ENCODE data around the gene TPCN1. TPM values are rescaled to one million over a fixed set of nuclear protein-coding genes. Genes with fewer than 3 reads are reported as not detected.
A peak's percentile ranks its signal among the peaks of the same experiment; 100 is the strongest.

TPCN1 gene
- total and polyA plus RNA-seq, 4 donors = 20.8 to 61.7 (median 30.7) TPM

DNA sequence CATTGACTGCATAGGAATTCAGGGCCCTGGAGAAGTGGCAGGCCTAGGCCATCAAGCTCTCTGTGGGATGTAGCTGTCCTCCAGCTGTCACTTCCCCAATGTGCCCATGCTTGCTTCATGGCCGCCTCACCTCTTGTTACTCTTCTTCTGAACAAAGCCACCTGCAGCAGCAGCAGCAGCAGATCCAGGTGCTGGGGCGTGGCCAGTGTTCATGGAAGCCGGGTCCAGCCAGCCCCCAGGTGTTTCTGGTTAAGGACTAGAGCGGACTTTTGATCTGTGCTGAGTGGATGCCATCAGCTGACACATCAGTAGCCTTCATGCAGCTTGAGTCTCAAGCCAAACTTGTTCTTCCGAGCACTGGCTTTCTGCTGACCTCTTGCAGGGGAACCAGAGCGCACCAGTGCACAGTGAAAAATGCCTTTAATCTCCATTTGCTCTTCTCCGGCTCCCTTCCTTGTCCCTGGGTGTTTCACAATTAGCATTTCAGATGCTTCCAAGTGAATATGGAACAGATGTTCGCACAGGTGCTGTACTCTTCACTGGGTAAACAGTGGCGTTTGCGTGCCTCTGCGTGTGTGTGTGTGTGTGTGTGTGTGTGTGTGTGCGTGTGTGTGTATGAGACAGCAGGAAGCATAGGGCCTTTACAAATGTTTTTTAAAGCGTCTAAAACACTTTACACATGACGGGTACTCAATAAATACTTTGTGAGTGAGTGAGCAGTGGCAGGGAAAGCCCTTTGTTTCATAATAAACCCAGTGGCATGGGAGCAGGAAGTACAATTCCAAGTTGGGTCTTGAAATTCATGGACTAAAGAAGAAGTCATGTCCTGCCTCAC lies 20.1 kb downstream of the TPCN1 start:
- Histone ChIP-seq H3K9me3 (ENCODE audit: control insufficient read depth in 4 of 4, insufficient read depth in 3 of 4, low read length in 3 of 4) (peaks cover 0 to 1% (median 0%) of the 10 kb centered on the region in 4 donors), H3K27me3 (ENCODE audit: control insufficient read depth in 3 of 3, insufficient read depth in 3 of 3, low read length in 2 of 3) (no peaks in the 10 kb centered on the region), H3K9ac (ENCODE audit: insufficient read depth in 1 of 2, low read length in 2 of 2) (peak overlapping the region in 1 of 2 donors; percentile 40), H3K36me3 (ENCODE audit: control insufficient read depth in 4 of 4, insufficient read depth in 4 of 4, low read length in 4 of 4) (peaks cover 0 to 8% (median 2%) of the 10 kb centered on the region in 4 donors), H3K4me1 (ENCODE audit: control insufficient read depth in 5 of 5, insufficient read depth in 5 of 5, low read length in 5 of 5) (peaks cover 17 to 64% (median 33%) of the 10 kb centered on the region in 5 donors), H3K4me3 (no peak overlapping the region), H3K27ac (ENCODE audit: low read depth in 1 of 2, low read length in 1 of 2) (peak overlapping the region; percentile 62 to 85)
- 55 to 56% methylated on average over 14 of the region's 14 CpGs for WGBS, 2 donors
- TF ChIP-seq, protein P1, sequence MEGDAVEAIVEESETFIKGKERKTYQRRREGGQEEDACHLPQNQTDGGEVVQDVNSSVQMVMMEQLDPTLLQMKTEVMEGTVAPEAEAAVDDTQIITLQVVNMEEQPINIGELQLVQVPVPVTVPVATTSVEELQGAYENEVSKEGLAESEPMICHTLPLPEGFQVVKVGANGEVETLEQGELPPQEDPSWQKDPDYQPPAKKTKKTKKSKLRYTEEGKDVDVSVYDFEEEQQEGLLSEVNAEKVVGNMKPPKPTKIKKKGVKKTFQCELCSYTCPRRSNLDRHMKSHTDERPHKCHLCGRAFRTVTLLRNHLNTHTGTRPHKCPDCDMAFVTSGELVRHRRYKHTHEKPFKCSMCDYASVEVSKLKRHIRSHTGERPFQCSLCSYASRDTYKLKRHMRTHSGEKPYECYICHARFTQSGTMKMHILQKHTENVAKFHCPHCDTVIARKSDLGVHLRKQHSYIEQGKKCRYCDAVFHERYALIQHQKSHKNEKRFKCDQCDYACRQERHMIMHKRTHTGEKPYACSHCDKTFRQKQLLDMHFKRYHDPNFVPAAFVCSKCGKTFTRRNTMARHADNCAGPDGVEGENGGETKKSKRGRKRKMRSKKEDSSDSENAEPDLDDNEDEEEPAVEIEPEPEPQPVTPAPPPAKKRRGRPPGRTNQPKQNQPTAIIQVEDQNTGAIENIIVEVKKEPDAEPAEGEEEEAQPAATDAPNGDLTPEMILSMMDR (IDR thresholded peaks at IDR 0.05; ENCODE audit: control extremely low read depth, extremely low read depth) = no peak
- peak; percentile 47 for ATAC-seq (ENCODE audit: insufficient read depth, low FRiP score)
- DNase-seq = peak in 2 of 3 donors; percentile 55 to 68

DNA sequence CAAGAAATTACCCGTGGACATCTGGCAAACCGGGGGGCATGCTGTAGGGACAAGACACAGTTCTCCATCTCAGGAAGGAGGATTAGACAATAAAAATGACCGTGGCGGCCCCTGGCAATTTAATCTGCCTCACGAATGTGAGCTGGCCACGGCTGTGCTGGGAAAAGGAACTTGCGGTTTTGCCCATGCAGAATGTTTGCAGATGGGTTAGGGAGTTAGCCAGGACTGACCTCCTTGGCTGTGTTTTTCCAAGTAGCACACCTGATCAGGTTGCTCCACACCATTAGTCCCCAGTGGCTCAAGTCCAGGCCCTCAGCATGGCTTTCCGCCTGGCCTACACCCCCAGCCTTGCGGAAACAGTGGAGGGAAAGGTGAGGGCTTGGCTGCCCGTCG lies 20.8 kb downstream of the TPCN1 start:
- H3K27me3 ChIP-seq (ENCODE audit: control insufficient read depth in 3 of 3, insufficient read depth in 3 of 3, low read length in 2 of 3) = no peaks in the 10 kb centered on the region
- peaks cover 0 to 1% (median 0%) of the 10 kb centered on the region in 4 donors for H3K9me3 ChIP-seq (ENCODE audit: control insufficient read depth in 4 of 4, insufficient read depth in 3 of 4, low read length in 3 of 4)
- no peak for DNase-seq
- peak; percentile 30 for ATAC-seq (ENCODE audit: insufficient read depth, low FRiP score)
- H3K27ac ChIP-seq (ENCODE audit: low read depth in 1 of 2, low read length in 1 of 2) = peak overlapping the region; percentile 62 to 85
- H3K36me3 ChIP-seq (ENCODE audit: control insufficient read depth in 4 of 4, insufficient read depth in 4 of 4, low read length in 4 of 4) = peaks cover 0 to 8% (median 2%) of the 10 kb centered on the region in 4 donors
- no peak overlapping the region for H3K9ac ChIP-seq (ENCODE audit: insufficient read depth in 1 of 2, low read length in 2 of 2)
- TF ChIP-seq, protein P1 (IDR thresholded peaks at IDR 0.05; ENCODE audit: control extremely low read depth, extremely low read depth) = no peak
- WGBS, 2 donors = 43 to 48% methylated on average over 11 of the region's 11 CpGs
- H3K4me3 ChIP-seq = no peak overlapping the region
- H3K4me1 ChIP-seq (ENCODE audit: control insufficient read depth in 5 of 5, insufficient read depth in 5 of 5, low read length in 5 of 5) = peaks cover 17 to 66% (median 37%) of the 10 kb centered on the region in 5 donors

DNA sequence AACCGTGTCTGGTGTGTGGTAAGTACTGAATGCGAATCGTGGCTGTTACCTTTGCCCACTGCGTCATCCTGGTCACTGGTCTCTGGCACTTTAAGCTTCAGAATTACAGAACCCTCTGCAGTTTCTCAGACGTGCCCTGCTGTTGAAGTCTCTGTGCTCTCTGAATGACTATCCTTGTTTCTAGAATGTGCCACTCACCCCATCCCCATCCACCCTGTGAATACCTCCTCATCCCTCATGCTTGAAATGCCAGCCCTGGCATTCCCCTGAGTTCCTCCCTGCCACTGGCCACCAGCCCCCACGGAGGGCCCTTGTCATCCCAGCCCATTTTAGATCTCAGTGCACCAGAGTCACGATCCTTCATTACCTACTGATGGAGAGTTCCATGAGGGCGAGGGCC lies 21.3 kb downstream of the TPCN1 start:
- peak overlapping the region in 1 of 2 donors; percentile 85 for H3K27ac ChIP-seq (ENCODE audit: low read depth in 1 of 2, low read length in 1 of 2)
- peaks cover 17 to 70% (median 37%) of the 10 kb centered on the region in 5 donors for H3K4me1 ChIP-seq (ENCODE audit: control insufficient read depth in 5 of 5, insufficient read depth in 5 of 5, low read length in 5 of 5)
- no peak overlapping the region for H3K4me3 ChIP-seq
- TF ChIP-seq, protein P1 (IDR thresholded peaks at IDR 0.05; ENCODE audit: control extremely low read depth, extremely low read depth) = no peak
- 88 to 94% methylated on average over 8 of the region's 8 CpGs for WGBS, 2 donors
- no peak for ATAC-seq (ENCODE audit: insufficient read depth, low FRiP score)
- H3K27me3 ChIP-seq (ENCODE audit: control insufficient read depth in 3 of 3, insufficient read depth in 3 of 3, low read length in 2 of 3) = no peaks in the 10 kb centered on the region
- no peak for DNase-seq
- no peak overlapping the region for H3K9ac ChIP-seq (ENCODE audit: insufficient read depth in 1 of 2, low read length in 2 of 2)
- H3K36me3 ChIP-seq (ENCODE audit: control insufficient read depth in 4 of 4, insufficient read depth in 4 of 4, low read length in 4 of 4) = peaks cover 0 to 8% (median 4%) of the 10 kb centered on the region in 4 donors
- peaks cover 0 to 1% (median 0%) of the 10 kb centered on the region in 4 donors for H3K9me3 ChIP-seq (ENCODE audit: control insufficient read depth in 4 of 4, insufficient read depth in 3 of 4, low read length in 3 of 4)
